ENCODE measurements around the gene TSPAN9.

TSPAN9 gene

DNA sequence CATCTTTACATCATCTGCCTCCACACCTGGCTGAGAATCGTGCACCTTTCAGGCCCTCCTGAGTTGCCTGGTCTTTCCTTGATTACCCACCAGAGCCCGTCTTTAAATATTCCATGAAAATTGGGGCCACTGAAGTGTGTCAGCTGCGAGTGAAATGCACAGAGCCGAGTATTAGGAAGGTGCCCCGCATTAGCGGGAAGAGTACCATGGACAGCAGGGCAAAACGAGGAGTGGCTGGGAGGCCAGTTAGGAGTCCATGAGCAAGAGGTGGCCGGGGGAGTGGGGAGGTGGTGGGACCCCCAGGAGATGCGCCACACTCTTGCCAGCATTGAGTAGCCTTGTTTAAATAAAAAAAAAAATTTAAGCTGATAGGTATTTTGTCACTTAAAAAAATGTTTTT lies 99.6 kb downstream of the TSPAN9 start:
- no peak overlapping the region for H4K8ac ChIP-seq (ENCODE audit: low read depth, low read length)
- no peak overlapping the region for H3K23ac ChIP-seq (ENCODE audit: low read length)
- no peaks in the 10 kb centered on the region for H3K79me1 ChIP-seq (ENCODE audit: low read length)
- WGBS (ENCODE audit: extremely low coverage, insufficient coverage, low lambda C conversion rate): no CpG with 5 or more reads among the region's 9 CpGs
- no peak overlapping the region for H4K5ac ChIP-seq (ENCODE audit: low read length)
- no peak overlapping the region for H3K4me3 ChIP-seq (ENCODE audit: low read length)
- H2BK5ac ChIP-seq (ENCODE audit: low read length): no peak overlapping the region
- no peak overlapping the region for H3K27ac ChIP-seq (ENCODE audit: low read depth, low read length)
- no peak overlapping the region for H3K4ac ChIP-seq (ENCODE audit: low read depth, low read length)
- no peak overlapping the region for H2BK15ac ChIP-seq (replicated peaks; ENCODE audit: low read depth)
- no peak overlapping the region for H3K56ac ChIP-seq (ENCODE audit: low read length)
- no peaks in the 10 kb centered on the region for H3K36me3 ChIP-seq (ENCODE audit: control insufficient read depth, insufficient read depth, low read length)
- H3K4me2 ChIP-seq (ENCODE audit: low read length): no peak overlapping the region
- peaks cover 7% of the 10 kb centered on the region for H3K4me1 ChIP-seq (ENCODE audit: control insufficient read depth, low read depth, low read length)
- DNase-seq: no peak
- H3K9ac ChIP-seq (ENCODE audit: low read length): no peak overlapping the region
- no peak overlapping the region for H2AK5ac ChIP-seq (ENCODE audit: low read length)
- no peaks in the 10 kb centered on the region for H3K27me3 ChIP-seq (ENCODE audit: insufficient read depth, low read length, poor library complexity)
- H3K79me2 ChIP-seq (ENCODE audit: control insufficient read depth, insufficient read depth, low read length): no peaks in the 10 kb centered on the region
- no peak overlapping the region for H3K18ac ChIP-seq (ENCODE audit: low read length)
- no peak overlapping the region for H2BK120ac ChIP-seq (ENCODE audit: low read depth, low read length)

DNA sequence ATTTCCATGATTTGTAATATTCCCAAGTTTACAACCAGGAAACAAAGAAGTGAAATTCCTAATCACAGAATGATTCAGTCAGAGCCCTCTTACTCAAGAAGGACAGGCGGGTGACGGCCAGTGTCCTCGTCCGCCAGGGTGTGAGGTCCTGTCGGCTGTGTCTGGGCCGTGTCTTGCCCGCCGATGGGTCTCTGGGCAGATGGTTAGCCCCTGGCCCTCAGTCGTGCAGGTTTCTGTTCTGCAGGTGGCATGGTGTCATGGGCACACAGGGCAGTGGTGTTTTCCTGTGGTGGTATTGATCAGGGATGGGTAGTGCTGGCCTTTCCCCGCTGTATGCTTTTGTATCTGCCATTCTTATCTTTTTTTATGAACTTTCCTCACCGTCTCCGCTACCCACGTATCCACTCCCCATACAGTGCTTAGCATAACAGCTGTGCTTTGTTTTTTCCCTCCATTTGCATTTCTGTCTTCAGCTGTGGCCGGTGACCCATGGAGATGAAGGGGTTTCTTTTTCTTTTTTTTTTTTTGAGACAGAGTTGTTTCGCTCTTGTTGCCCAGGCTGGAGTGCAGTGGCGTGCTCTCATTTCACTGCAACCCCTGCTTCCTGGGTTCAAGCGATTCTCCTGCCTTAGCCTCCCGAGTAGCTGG lies 100.7 kb downstream of the TSPAN9 start:
- H3K27ac ChIP-seq (ENCODE audit: low read depth, low read length): no peak overlapping the region
- H3K56ac ChIP-seq (ENCODE audit: low read length): no peak overlapping the region
- no peak overlapping the region for H3K18ac ChIP-seq (ENCODE audit: low read length)
- H3K9ac ChIP-seq (ENCODE audit: low read length): no peak overlapping the region
- H3K27me3 ChIP-seq (ENCODE audit: insufficient read depth, low read length, poor library complexity): no peaks in the 10 kb centered on the region
- no peak for DNase-seq
- H2AK5ac ChIP-seq (ENCODE audit: low read length): no peak overlapping the region
- H3K4me2 ChIP-seq (ENCODE audit: low read length): no peak overlapping the region
- no peak overlapping the region for H2BK5ac ChIP-seq (ENCODE audit: low read length)
- H3K4me1 ChIP-seq (ENCODE audit: control insufficient read depth, low read depth, low read length): no peaks in the 10 kb centered on the region
- no CpG with 5 or more reads among the region's 18 CpGs for WGBS (ENCODE audit: extremely low coverage, insufficient coverage, low lambda C conversion rate)
- H2BK15ac ChIP-seq (replicated peaks; ENCODE audit: low read depth): no peak overlapping the region
- H3K4ac ChIP-seq (ENCODE audit: low read depth, low read length): no peak overlapping the region
- H4K8ac ChIP-seq (ENCODE audit: low read depth, low read length): no peak overlapping the region
- H3K79me2 ChIP-seq (ENCODE audit: control insufficient read depth, insufficient read depth, low read length): no peaks in the 10 kb centered on the region
- no peak overlapping the region for H2BK120ac ChIP-seq (ENCODE audit: low read depth, low read length)
- H3K79me1 ChIP-seq (ENCODE audit: low read length): no peaks in the 10 kb centered on the region
- H3K4me3 ChIP-seq (ENCODE audit: low read length): no peak overlapping the region
- H3K36me3 ChIP-seq (ENCODE audit: control insufficient read depth, insufficient read depth, low read length): no peaks in the 10 kb centered on the region
- no peak overlapping the region for H4K5ac ChIP-seq (ENCODE audit: low read length)
- H3K23ac ChIP-seq (ENCODE audit: low read length): no peak overlapping the region

GRCh38 chr12:3178671-3179313 lies 101.6 kb downstream of the TSPAN9 start:
- no peak overlapping the region for H3K27ac ChIP-seq (ENCODE audit: low read depth, low read length)
- no peaks in the 10 kb centered on the region for H3K79me1 ChIP-seq (ENCODE audit: low read length)

GRCh38 chr12:3179731-3180130 lies 102.6 kb downstream of the TSPAN9 start:
- Histone ChIP-seq H2BK5ac (ENCODE audit: low read length) (no peak overlapping the region), H3K9ac (ENCODE audit: low read length) (no peak overlapping the region), H3K56ac (ENCODE audit: low read length) (no peak overlapping the region), H3K27me3 (ENCODE audit: insufficient read depth, low read length, poor library complexity) (no peaks in the 10 kb centered on the region), H3K27ac (ENCODE audit: low read depth, low read length) (no peak overlapping the region), H3K4me1 (ENCODE audit: control insufficient read depth, low read depth, low read length) (no peaks in the 10 kb centered on the region), H3K18ac (ENCODE audit: low read length) (no peak overlapping the region), H3K23ac (ENCODE audit: low read length) (no peak overlapping the region), H2BK120ac (ENCODE audit: low read depth, low read length) (no peak overlapping the region), H3K4ac (ENCODE audit: low read depth, low read length) (no peak overlapping the region), H4K8ac (ENCODE audit: low read depth, low read length) (no peak overlapping the region), H4K5ac (ENCODE audit: low read length) (no peak overlapping the region), H3K4me3 (ENCODE audit: low read length) (no peak overlapping the region), H2AK5ac (ENCODE audit: low read length) (no peak overlapping the region), H3K4me2 (ENCODE audit: low read length) (no peak overlapping the region), H3K36me3 (ENCODE audit: control insufficient read depth, insufficient read depth, low read length) (no peaks in the 10 kb centered on the region), H3K79me2 (ENCODE audit: control insufficient read depth, insufficient read depth, low read length) (no peaks in the 10 kb centered on the region), H3K79me1 (ENCODE audit: low read length) (no peaks in the 10 kb centered on the region), H2BK15ac (replicated peaks; ENCODE audit: low read depth) (no peak overlapping the region)
- no peak for DNase-seq
- no CpG with 5 or more reads among the region's 12 CpGs for WGBS (ENCODE audit: extremely low coverage, insufficient coverage, low lambda C conversion rate)

More at GRCh38 chr12:3178671-3179313, 101.6 kb downstream of the TSPAN9 start:
- Histone ChIP-seq H3K79me2 (ENCODE audit: control insufficient read depth, insufficient read depth, low read length) (no peaks in the 10 kb centered on the region), H4K5ac (ENCODE audit: low read length) (no peak overlapping the region), H3K4me3 (ENCODE audit: low read length) (no peak overlapping the region), H2BK15ac (replicated peaks; ENCODE audit: low read depth) (no peak overlapping the region), H2BK5ac (ENCODE audit: low read length) (no peak overlapping the region), H2BK120ac (ENCODE audit: low read depth, low read length) (no peak overlapping the region), H3K23ac (ENCODE audit: low read length) (no peak overlapping the region), H3K27me3 (ENCODE audit: insufficient read depth, low read length, poor library complexity) (no peaks in the 10 kb centered on the region), H3K9ac (ENCODE audit: low read length) (no peak overlapping the region), H3K4ac (ENCODE audit: low read depth, low read length) (no peak overlapping the region), H3K4me1 (ENCODE audit: control insufficient read depth, low read depth, low read length) (no peaks in the 10 kb centered on the region), H4K8ac (ENCODE audit: low read depth, low read length) (no peak overlapping the region), H3K18ac (ENCODE audit: low read length) (no peak overlapping the region), H3K36me3 (ENCODE audit: control insufficient read depth, insufficient read depth, low read length) (no peaks in the 10 kb centered on the region), H3K4me2 (ENCODE audit: low read length) (no peak overlapping the region), H3K56ac (ENCODE audit: low read length) (no peak overlapping the region), H2AK5ac (ENCODE audit: low read length) (no peak overlapping the region)
- WGBS (ENCODE audit: extremely low coverage, insufficient coverage, low lambda C conversion rate): no CpG with 5 or more reads among the region's 12 CpGs
- no peak for DNase-seq

- Histone ChIP-seq H4K8ac (ENCODE audit: low read depth, low read length) (no peak overlapping the region), H3K4me1 (ENCODE audit: control insufficient read depth, low read depth, low read length) (no peaks in the 10 kb centered on the region), H3K27me3 (ENCODE audit: insufficient read depth, low read length, poor library complexity) (no peaks in the 10 kb centered on the region), H2BK5ac (ENCODE audit: low read length) (no peak overlapping the region), H3K4me3 (ENCODE audit: low read length) (no peak overlapping the region), H2BK15ac (replicated peaks; ENCODE audit: low read depth) (no peak overlapping the region), H3K9ac (ENCODE audit: low read length) (no peak overlapping the region), H3K79me2 (ENCODE audit: control insufficient read depth, insufficient read depth, low read length) (no peaks in the 10 kb centered on the region), H2AK5ac (ENCODE audit: low read length) (no peak overlapping the region), H3K23ac (ENCODE audit: low read length) (no peak overlapping the region), H3K4ac (ENCODE audit: low read depth, low read length) (no peak overlapping the region), H3K79me1 (ENCODE audit: low read length) (no peaks in the 10 kb centered on the region), H3K56ac (ENCODE audit: low read length) (no peak overlapping the region), H3K27ac (ENCODE audit: low read depth, low read length) (no peak overlapping the region), H3K36me3 (ENCODE audit: control insufficient read depth, insufficient read depth, low read length) (no peaks in the 10 kb centered on the region), H3K18ac (ENCODE audit: low read length) (no peak overlapping the region), H2BK120ac (ENCODE audit: low read depth, low read length) (no peak overlapping the region), H4K5ac (ENCODE audit: low read length) (no peak overlapping the region), H3K4me2 (ENCODE audit: low read length) (no peak overlapping the region)
- WGBS (ENCODE audit: extremely low coverage, insufficient coverage, low lambda C conversion rate): no CpG with 5 or more reads among the region's 5 CpGs
- DNase-seq: no peak
Measured at GRCh38 chr12:3182426-3182825, 105.2 kb downstream of the TSPAN9 start.

DNA sequence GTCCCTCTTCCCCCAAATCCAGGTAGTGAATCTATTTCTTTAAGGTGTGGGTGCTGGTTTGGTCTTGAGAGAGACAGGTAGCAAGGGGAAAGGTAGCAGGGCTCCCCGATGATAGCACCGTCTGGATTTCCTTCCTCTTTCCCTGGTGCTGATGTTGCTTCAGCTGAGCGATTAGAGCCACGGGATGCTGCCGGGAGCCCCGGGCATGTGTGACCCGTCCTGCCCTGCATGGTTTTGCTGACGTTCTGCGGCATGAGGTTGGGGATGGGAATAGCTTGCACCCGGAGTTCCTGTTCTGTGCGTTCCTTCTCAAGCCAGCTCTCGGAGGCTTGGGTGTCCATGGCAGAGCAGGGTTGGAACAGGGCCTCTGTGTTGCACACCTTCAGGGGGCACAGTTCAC lies 107.3 kb downstream of the TSPAN9 start:
- DNase-seq: no peak
- Histone ChIP-seq H2AK5ac (ENCODE audit: low read length) (no peak overlapping the region), H3K4me3 (ENCODE audit: low read length) (no peak overlapping the region), H3K18ac (ENCODE audit: low read length) (no peak overlapping the region), H3K27ac (ENCODE audit: low read depth, low read length) (no peak overlapping the region), H3K36me3 (ENCODE audit: control insufficient read depth, insufficient read depth, low read length) (no peaks in the 10 kb centered on the region), H2BK5ac (ENCODE audit: low read length) (no peak overlapping the region), H3K4ac (ENCODE audit: low read depth, low read length) (no peak overlapping the region), H3K23ac (ENCODE audit: low read length) (no peak overlapping the region), H2BK15ac (replicated peaks; ENCODE audit: low read depth) (no peak overlapping the region), H3K27me3 (ENCODE audit: insufficient read depth, low read length, poor library complexity) (no peaks in the 10 kb centered on the region), H3K56ac (ENCODE audit: low read length) (no peak overlapping the region), H3K79me2 (ENCODE audit: control insufficient read depth, insufficient read depth, low read length) (no peaks in the 10 kb centered on the region), H2BK120ac (ENCODE audit: low read depth, low read length) (no peak overlapping the region), H4K8ac (ENCODE audit: low read depth, low read length) (no peak overlapping the region), H4K5ac (ENCODE audit: low read length) (no peak overlapping the region), H3K4me2 (ENCODE audit: low read length) (no peak overlapping the region), H3K4me1 (ENCODE audit: control insufficient read depth, low read depth, low read length) (no peaks in the 10 kb centered on the region), H3K9ac (ENCODE audit: low read length) (no peak overlapping the region), H3K79me1 (ENCODE audit: low read length) (no peaks in the 10 kb centered on the region)
- WGBS (ENCODE audit: extremely low coverage, insufficient coverage, low lambda C conversion rate): no CpG with 5 or more reads among the region's 12 CpGs
